GM23338 (cell line): ENCODE results near the gene UBE2QL1. TPM values are rescaled to one million over a fixed set of nuclear protein-coding genes. Genes with fewer than 3 reads are reported as not detected.

Experiments
- ATAC-seq: fragments of 200-7000 bp; cut with Tn5 transposase; 3 replicates; pipeline ENCODE4 v1.9.1; 2020
- DNase-seq: peaks from one replicate; pipeline ENCODE4 v3.0.0-alpha.2; 2015; ENCODE audit warnings: low spot score
- H2AFZ ChIP-seq: fragments of 200-600 bp; sonication (generic); 2 replicates; pipeline ENCODE4 v1.8.0; 2016; ENCODE audit warnings: antibody characterized with exemption, mild to moderate bottlenecking, moderate library complexity
- H3F3A ChIP-seq: fragments of 200-600 bp; sonication (generic); replicated peaks from 2 replicates; pipeline ENCODE4 v1.8.0; 2017; ENCODE audit warnings: antibody characterized with exemption, mixed run types, low read depth
- H3K27ac ChIP-seq: fragments of 200-600 bp; sonication (generic); 2 replicates; pipeline ENCODE4 v1.6.1; 2016; ENCODE audit warnings: low read depth
- H3K27me3 ChIP-seq: fragments of 200-600 bp; sonication (generic); 2 replicates; pipeline ENCODE4 v1.8.0; 2016; ENCODE audit warnings: mild to moderate bottlenecking, mixed run types, moderate library complexity; ENCODE audit not compliant: insufficient read depth
- H3K36me3 ChIP-seq: fragments of 200-600 bp; sonication (generic); 2 replicates; pipeline ENCODE4 v1.8.0; 2016; ENCODE audit warnings: mild to moderate bottlenecking; ENCODE audit not compliant: insufficient read depth
- H3K4me1 ChIP-seq: fragments of 200-600 bp; sonication (generic); 2 replicates; pipeline ENCODE4 v1.8.0; 2016; ENCODE audit warnings: mild to moderate bottlenecking, moderate library complexity; ENCODE audit not compliant: insufficient read depth
- H3K4me2 ChIP-seq: fragments of 200-600 bp; sonication (generic); 2 replicates; pipeline ENCODE4 v1.7.1; 2017; ENCODE audit warnings: mixed run types
- H3K4me3 ChIP-seq: fragments of 200-600 bp; sonication (generic); 2 replicates; pipeline ENCODE4 v1.6.1; 2016; ENCODE audit warnings: mixed run types
- H3K79me2 ChIP-seq: fragments of 200-600 bp; sonication (generic); replicated peaks from 2 replicates; pipeline ENCODE4 v1.8.0; 2017; ENCODE audit warnings: mild to moderate bottlenecking; ENCODE audit not compliant: insufficient read depth
- H3K9me2 ChIP-seq: fragments of 200-600 bp; sonication (generic); 2 replicates; pipeline ENCODE4 v1.8.0; 2017; ENCODE audit not compliant: insufficient read depth
- H4K20me1 ChIP-seq: fragments of 200-600 bp; sonication (generic); replicated peaks from 2 replicates; pipeline ENCODE4 v1.8.0; 2017; ENCODE audit warnings: mild to moderate bottlenecking; ENCODE audit not compliant: insufficient read depth
- H3K27ac Mint-ChIP-seq: 2 replicates; pipeline ENCODE4 v1.8.0; 2020; ENCODE audit warnings: inconsistent platforms, mild to moderate bottlenecking, moderate library complexity, mixed read lengths
- H3K27me3 Mint-ChIP-seq: 3 replicates; pipeline ENCODE4 v1.8.0; 2022; ENCODE audit warnings: low read depth, mild to moderate bottlenecking, moderate library complexity, mixed read lengths, inconsistent platforms; ENCODE audit not compliant: insufficient read depth, poor library complexity
- H3K36me3 Mint-ChIP-seq: 3 replicates; pipeline ENCODE4 v1.8.0; 2021; ENCODE audit warnings: low read depth, mild to moderate bottlenecking, inconsistent platforms, moderate library complexity, mixed read lengths
- H3K4me1 Mint-ChIP-seq: 3 replicates; pipeline ENCODE4 v1.8.0; 2020; ENCODE audit warnings: mild to moderate bottlenecking, inconsistent platforms, mixed read lengths
- H3K4me3 Mint-ChIP-seq: 3 replicates; pipeline ENCODE4 v1.8.0; 2021; ENCODE audit warnings: moderate library complexity, mild to moderate bottlenecking, inconsistent platforms, mixed read lengths
- H3K9me3 Mint-ChIP-seq: 3 replicates; pipeline ENCODE4 v1.8.0; 2020; ENCODE audit warnings: moderate library complexity, mild to moderate bottlenecking, inconsistent platforms, mixed read lengths
- CREB1 ChIP-seq: fragments of 250-450 bp; sonication (Bioruptor Pico); IDR thresholded peaks from 2 replicates; pipeline ENCODE4 v1.5.0; 2020; ENCODE audit warnings: low read depth, mild to moderate bottlenecking, moderate library complexity
- CTCF ChIP-seq, 2 experiments: fragments of 200-600 bp in 1 of 2; sonication (generic) in 1 of 2; conservative IDR thresholded peaks; 2 replicates each; pipeline versions ENCODE4 v1.5.1 to v1.6.1; 2016 to 2017; ENCODE audit warnings: antibody characterized with exemption in 2 of 2, low read depth in 2 of 2, mild to moderate bottlenecking in 2 of 2, moderate library complexity in 1 of 2
- EZH2 ChIP-seq: fragments of 200-600 bp; sonication (generic); IDR thresholded peaks from one replicate; pipeline ENCODE4 v1.8.0; 2017; ENCODE audit warnings: antibody characterized with exemption, mild to moderate bottlenecking, low read depth; ENCODE audit not compliant: unreplicated experiment
- JUNB ChIP-seq: IDR thresholded peaks from one replicate; pipeline ENCODE4 v1.6.1; 2016; ENCODE audit warnings: antibody characterized with exemption; ENCODE audit not compliant: unreplicated experiment
- NANOG ChIP-seq: IDR thresholded peaks from 2 replicates; pipeline ENCODE4 v1.6.1; 2016; ENCODE audit warnings: antibody characterized with exemption, borderline replicate concordance
- POLR2AphosphoS5 ChIP-seq: IDR thresholded peaks from 2 replicates; pipeline ENCODE4 v1.6.1; 2016; ENCODE audit warnings: antibody characterized with exemption, low read depth
- STAT1 ChIP-seq: IDR thresholded peaks from one replicate; pipeline ENCODE4 v1.6.1; 2016; ENCODE audit warnings: antibody characterized with exemption; ENCODE audit not compliant: unreplicated experiment
- ZNF114 ChIP-seq: fragments of 250-450 bp; sonication (Bioruptor Pico); IDR thresholded peaks from 2 replicates; pipeline ENCODE4 v1.5.0; 2020; ENCODE audit warnings: mild to moderate bottlenecking, moderate library complexity
- ZNF331 ChIP-seq: fragments of 250-450 bp; sonication (Bioruptor Pico); IDR thresholded peaks from 2 replicates; pipeline ENCODE4 v1.5.0; 2020; ENCODE audit warnings: low read depth, mild to moderate bottlenecking, moderate library complexity
- polyA plus RNA-seq: library from polyadenylated mRNA; unstranded; fragments of >200 nt; fragmentation: Nextera tagmentation; extraction: Ambion mirVana; gene quantifications from 2 replicates; pipeline ENCODE4 v1.2.1, GENCODE V29; 2016
- total RNA-seq: library from RNA; depleted of rRNA; stranded (reverse); fragments of >200 nt; shearing (Covaris generic); gene quantifications from 2 replicates; pipeline ENCODE4 v1.2.3, GENCODE V29; 2014
- TF ChIP-seq, protein P1 (sequence below): IDR thresholded peaks from one replicate; pipeline ENCODE4 v1.6.1; 2018; ENCODE audit warnings: antibody characterized with exemption; ENCODE audit not compliant: unreplicated experiment
- TF ChIP-seq, protein P2 (sequence below): IDR thresholded peaks from 2 replicates; pipeline ENCODE4 v1.6.1; 2016; ENCODE audit warnings: antibody characterized with exemption

The UBE2QL1 gene
- total and polyA plus RNA-seq, 2 experiments from 2014 or later, result 0.40 to 0.83 TPM

GRCh38 chr5:6453937-6454560 lies 5.4 kb downstream of the UBE2QL1 start (continued):
- TF ChIP-seq, protein P1, sequence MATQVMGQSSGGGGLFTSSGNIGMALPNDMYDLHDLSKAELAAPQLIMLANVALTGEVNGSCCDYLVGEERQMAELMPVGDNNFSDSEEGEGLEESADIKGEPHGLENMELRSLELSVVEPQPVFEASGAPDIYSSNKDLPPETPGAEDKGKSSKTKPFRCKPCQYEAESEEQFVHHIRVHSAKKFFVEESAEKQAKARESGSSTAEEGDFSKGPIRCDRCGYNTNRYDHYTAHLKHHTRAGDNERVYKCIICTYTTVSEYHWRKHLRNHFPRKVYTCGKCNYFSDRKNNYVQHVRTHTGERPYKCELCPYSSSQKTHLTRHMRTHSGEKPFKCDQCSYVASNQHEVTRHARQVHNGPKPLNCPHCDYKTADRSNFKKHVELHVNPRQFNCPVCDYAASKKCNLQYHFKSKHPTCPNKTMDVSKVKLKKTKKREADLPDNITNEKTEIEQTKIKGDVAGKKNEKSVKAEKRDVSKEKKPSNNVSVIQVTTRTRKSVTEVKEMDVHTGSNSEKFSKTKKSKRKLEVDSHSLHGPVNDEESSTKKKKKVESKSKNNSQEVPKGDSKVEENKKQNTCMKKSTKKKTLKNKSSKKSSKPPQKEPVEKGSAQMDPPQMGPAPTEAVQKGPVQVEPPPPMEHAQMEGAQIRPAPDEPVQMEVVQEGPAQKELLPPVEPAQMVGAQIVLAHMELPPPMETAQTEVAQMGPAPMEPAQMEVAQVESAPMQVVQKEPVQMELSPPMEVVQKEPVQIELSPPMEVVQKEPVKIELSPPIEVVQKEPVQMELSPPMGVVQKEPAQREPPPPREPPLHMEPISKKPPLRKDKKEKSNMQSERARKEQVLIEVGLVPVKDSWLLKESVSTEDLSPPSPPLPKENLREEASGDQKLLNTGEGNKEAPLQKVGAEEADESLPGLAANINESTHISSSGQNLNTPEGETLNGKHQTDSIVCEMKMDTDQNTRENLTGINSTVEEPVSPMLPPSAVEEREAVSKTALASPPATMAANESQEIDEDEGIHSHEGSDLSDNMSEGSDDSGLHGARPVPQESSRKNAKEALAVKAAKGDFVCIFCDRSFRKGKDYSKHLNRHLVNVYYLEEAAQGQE, result no peak

DNA sequence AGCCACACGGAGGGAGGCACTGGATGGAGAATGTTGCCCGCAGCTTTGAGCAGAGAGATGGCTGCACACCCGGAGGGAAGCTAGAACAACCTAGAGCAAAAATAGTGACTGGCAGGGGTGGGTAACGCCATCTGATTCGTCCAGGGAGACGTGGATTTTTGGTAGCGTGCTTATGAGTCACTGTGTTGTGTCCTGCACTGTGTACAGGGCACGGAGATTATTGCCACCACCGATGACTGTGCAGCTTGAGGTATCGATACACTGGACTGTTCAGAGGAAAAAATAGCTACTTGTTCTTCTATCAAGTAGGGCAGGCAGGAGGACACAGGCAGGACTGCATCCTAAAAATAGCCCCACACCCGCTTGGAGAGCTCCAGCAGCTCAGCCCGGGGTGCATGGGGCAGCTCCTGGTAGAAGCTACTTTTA lies 6.0 kb downstream of the UBE2QL1 start:
- no peak overlapping the region for H3K4me3 Mint-ChIP-seq
- no peaks in the 10 kb centered on the region for H3K79me2 ChIP-seq
- no peak overlapping the region for H3K4me2 ChIP-seq
- no peaks in the 10 kb centered on the region; the same call in 2 of the 3 replicates for H3K9me3 Mint-ChIP-seq
- no peak overlapping the region for H3K4me3 ChIP-seq
- no peak overlapping the region for H2AFZ ChIP-seq
- ATAC-seq (no peak), DNase-seq (no peak)
- peaks cover 37% of the 10 kb centered on the region for H3K27me3 ChIP-seq
- no peak for TF ChIP-seq ZNF331
- no peak for TF ChIP-seq NANOG
- no peak for TF ChIP-seq JUNB
- TF ChIP-seq ZNF114 (CRISPR knock-in tag), result no peak
- TF ChIP-seq, protein P2, sequence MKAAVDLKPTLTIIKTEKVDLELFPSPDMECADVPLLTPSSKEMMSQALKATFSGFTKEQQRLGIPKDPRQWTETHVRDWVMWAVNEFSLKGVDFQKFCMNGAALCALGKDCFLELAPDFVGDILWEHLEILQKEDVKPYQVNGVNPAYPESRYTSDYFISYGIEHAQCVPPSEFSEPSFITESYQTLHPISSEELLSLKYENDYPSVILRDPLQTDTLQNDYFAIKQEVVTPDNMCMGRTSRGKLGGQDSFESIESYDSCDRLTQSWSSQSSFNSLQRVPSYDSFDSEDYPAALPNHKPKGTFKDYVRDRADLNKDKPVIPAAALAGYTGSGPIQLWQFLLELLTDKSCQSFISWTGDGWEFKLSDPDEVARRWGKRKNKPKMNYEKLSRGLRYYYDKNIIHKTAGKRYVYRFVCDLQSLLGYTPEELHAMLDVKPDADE, result no peak
- no peak for TF ChIP-seq CREB1 (CRISPR knock-in tag)
- TF ChIP-seq POLR2AphosphoS5, result no peak
- peaks cover 18% of the 10 kb centered on the region; the same call in 2 of the 3 replicates for H3K4me1 Mint-ChIP-seq
- H3F3A ChIP-seq, result no peaks in the 10 kb centered on the region
- peaks cover 16% of the 10 kb centered on the region for H3K4me1 ChIP-seq
- H3K36me3 ChIP-seq, result no peaks in the 10 kb centered on the region
- no peaks in the 10 kb centered on the region for H3K36me3 Mint-ChIP-seq
- no peak overlapping the region for H3K27ac Mint-ChIP-seq
- no peak overlapping the region for H3K27ac ChIP-seq
- H3K27me3 Mint-ChIP-seq, result peaks cover 31% of the 10 kb centered on the region
- H4K20me1 ChIP-seq, result peaks cover 5% of the 10 kb centered on the region; the same call in 1 of the 2 replicates
- no peaks in the 10 kb centered on the region for H3K9me2 ChIP-seq

DNA sequence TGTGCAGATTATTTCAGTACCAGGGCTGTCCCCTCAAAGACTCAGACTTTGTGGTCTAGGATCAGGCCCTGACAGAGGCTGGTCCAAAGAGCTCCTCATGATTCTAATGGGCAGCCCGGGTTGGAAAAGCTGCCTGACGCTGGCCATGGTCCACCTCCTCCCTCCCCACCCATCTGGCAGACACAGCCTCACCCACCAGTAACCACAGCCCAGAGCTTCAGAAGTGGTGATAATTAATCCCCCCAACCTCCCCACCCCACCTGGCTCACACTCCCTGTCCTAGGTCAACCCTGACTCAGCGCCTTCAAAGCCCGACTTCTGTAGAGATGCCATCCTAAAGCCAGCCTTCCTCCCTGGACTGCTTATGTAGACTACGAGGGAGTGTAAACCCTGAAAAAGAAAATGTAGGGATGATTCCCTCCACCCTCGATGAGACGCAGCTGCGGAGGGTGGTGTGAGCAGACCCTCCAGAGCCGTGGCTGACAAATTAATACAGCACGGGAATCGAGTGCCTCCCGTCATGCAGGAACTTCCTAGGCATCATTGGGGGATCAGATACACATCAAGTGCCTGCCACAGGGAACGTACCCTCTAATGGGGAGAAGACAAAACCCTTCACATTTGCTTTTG lies 7.0 kb downstream of the UBE2QL1 start:
- Histone ChIP-seq H4K20me1 (peaks cover 5% of the 10 kb centered on the region; the same call in 1 of the 2 replicates), H3F3A (no peaks in the 10 kb centered on the region), H3K9me2 (no peaks in the 10 kb centered on the region), H3K36me3 (no peaks in the 10 kb centered on the region), H3K27ac (no peak overlapping the region), H3K79me2 (no peaks in the 10 kb centered on the region), H3K4me3 (no peak overlapping the region), H3K27me3 (peaks cover 27% of the 10 kb centered on the region), H2AFZ (no peak overlapping the region), H3K4me1 (peaks cover 5% of the 10 kb centered on the region), H3K4me2 (no peak overlapping the region)
- Mint-ChIP-seq H3K4me3 (no peak overlapping the region), H3K36me3 (no peaks in the 10 kb centered on the region), H3K9me3 (no peaks in the 10 kb centered on the region; the same call in 2 of the 3 replicates), H3K27ac (no peak overlapping the region), H3K4me1 (peaks cover 8% of the 10 kb centered on the region; the same call in 2 of the 3 replicates), H3K27me3 (peaks cover 23% of the 10 kb centered on the region)
- ATAC-seq (no peak), DNase-seq (no peak)
- TF ChIP-seq JUNB (no peak), EZH2 (no peak), CREB1 (CRISPR knock-in tag) (no peak), NANOG (no peak), ZNF114 (CRISPR knock-in tag) (no peak), CTCF (conservative IDR thresholded peaks at IDR 0.05; ENCODE audit: low read depth in 2 of 2) (no peak), STAT1 (no peak)
- TF ChIP-seq, protein P2, result no peak
